Measurements from ENCODE around the gene MEX3A. TPM values are rescaled to one million over a fixed set of nuclear protein-coding genes. Genes with fewer than 3 reads are reported as not detected.

Gene MEX3A
- total RNA-seq, 3 donors from 2014 or later (not counting 1 experiment from before 2014, with no cell fraction given) = 0.05 to 0.16 (median 0.14) TPM

Other genes with a start within 250 kb of the MEX3A start
- 100 to 1,000 TPM; 127 to 147 (median 146) TPM for gene GON4L, start 225.3 kb downstream of the MEX3A start, total RNA-seq
- 10 to 100 TPM; 38.1 to 42.8 (median 39.8) TPM for gene SYT11, start 222.9 kb downstream of the MEX3A start, total RNA-seq
- 10 to 100 TPM; 79.1 to 86.1 (median 79.2) TPM for gene RIT1, start 171.1 kb downstream of the MEX3A start, total RNA-seq
- gene KHDC4, start 148.1 kb downstream of the MEX3A start, total RNA-seq = 100 to 1,000 TPM in 1 of 3 donors, 10 to 100 TPM in 2; 61.9 to 101 (median 85.9) TPM
- gene RXFP4, start 140.8 kb downstream of the MEX3A start, total RNA-seq = not detected
- 100 to 1,000 TPM; 143 to 200 (median 147) TPM for gene ARHGEF2, start 103.9 kb downstream of the MEX3A start, total RNA-seq
- gene SSR2, start 61.5 kb downstream of the MEX3A start, total RNA-seq = 100 to 1,000 TPM; 209 to 215 (median 211) TPM
- gene UBQLN4, start 28.7 kb downstream of the MEX3A start, total RNA-seq = 10 to 100 TPM; 14.4 to 23.5 (median 23.5) TPM
- 10 to 100 TPM; 23.5 to 26.1 (median 24.6) TPM for gene LAMTOR2, start 27.7 kb downstream of the MEX3A start, total RNA-seq
- under 1 TPM in 1 of 3 donors, not detected in 2; 0.82 TPM for gene RAB25, start 21.3 kb downstream of the MEX3A start, total RNA-seq
- gene LMNA, start 32.2 kb upstream of the MEX3A start, total RNA-seq = 100 to 1,000 TPM; 201 to 504 (median 273) TPM
- 10 to 100 TPM in 1 of 3 donors, 1 to 10 TPM in 2; 2.6 to 13.0 (median 7.0) TPM for gene SEMA4A, start 71.1 kb upstream of the MEX3A start, total RNA-seq
- 10 to 100 TPM; 17.1 to 49.2 (median 22.0) TPM for gene SLC25A44, start 111.6 kb upstream of the MEX3A start, total RNA-seq
- gene PMF1, start 130.5 kb upstream of the MEX3A start, total RNA-seq = 10 to 100 TPM; 61.5 to 70.3 (median 64.0) TPM
- gene BGLAP, start 159.7 kb upstream of the MEX3A start, total RNA-seq = 1 to 10 TPM in 2 of 3 donors, under 1 TPM in 1; 0.45 to 1.6 (median 1.1) TPM
- gene PAQR6, start 165.6 kb upstream of the MEX3A start, total RNA-seq = 1 to 10 TPM; 2.6 to 5.5 (median 3.5) TPM
- gene SMG5, start 200.4 kb upstream of the MEX3A start, total RNA-seq = 10 to 100 TPM; 76.7 to 93.9 (median 87.6) TPM
- gene TMEM79, start 201.9 kb upstream of the MEX3A start, total RNA-seq = 1 to 10 TPM; 3.3 to 5.8 (median 5.0) TPM
- 10 to 100 TPM; 22.9 to 29.1 (median 26.8) TPM for gene GLMP, start 213.2 kb upstream of the MEX3A start, total RNA-seq
- under 1 TPM in 1 of 3 donors, not detected in 2; 0.42 TPM for gene VHLL, start 216.8 kb upstream of the MEX3A start, total RNA-seq

All from natural killer cell (primary cell).